ENCODE measurements around the gene RBX1.
A peak's percentile ranks its signal among the peaks of the same experiment; 100 is the strongest.
"Not testable (repeated sequence)": the region's sequence is repeated elsewhere in the genome, so short reads cannot be mapped to it uniquely, and the experiment has no call there.

The RBX1 gene

DNA sequence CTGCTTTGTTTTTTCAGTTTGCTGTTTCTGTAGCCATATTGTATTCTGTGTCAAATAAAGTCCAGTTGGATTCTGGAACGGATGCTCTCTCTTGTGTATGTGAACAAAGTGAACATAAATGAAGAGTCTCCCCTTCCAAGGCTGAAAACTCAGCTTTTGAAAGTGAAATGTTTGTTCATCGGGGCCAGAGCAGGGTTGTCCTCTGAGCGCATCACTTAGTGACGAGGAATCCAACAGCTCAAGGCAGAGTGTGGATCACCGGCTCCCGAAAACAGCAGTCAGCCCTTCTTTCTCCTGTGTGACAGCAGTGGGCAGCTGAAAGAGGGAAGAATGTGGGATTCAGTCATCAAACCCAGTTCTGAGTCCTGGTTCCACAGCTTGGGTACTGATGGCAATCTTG, 21.4 kb downstream of the RBX1 start:
- DNase-seq (ENCODE audit: low read depth) = no peak

DNA sequence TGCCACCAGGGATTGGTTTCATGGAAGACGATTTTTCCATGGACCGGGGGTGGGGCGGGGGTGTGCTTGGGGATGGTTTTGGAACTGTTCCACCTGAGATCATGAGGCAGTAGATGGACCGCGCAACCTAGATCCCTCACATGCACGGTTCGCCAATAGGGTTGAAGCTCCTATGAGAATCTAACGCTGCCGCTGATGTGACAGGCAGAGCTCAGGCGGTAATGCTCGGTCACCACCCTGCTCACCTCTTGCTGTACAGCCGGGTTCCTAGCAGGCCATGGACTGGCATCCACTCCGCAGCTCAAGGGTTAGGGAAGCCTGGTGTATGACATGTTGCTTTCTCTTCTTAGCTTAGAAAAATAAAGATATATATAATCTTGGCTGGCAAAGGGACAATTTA, 22.0 kb downstream of the RBX1 start:
- no peak for DNase-seq (ENCODE audit: low read depth)

DNA sequence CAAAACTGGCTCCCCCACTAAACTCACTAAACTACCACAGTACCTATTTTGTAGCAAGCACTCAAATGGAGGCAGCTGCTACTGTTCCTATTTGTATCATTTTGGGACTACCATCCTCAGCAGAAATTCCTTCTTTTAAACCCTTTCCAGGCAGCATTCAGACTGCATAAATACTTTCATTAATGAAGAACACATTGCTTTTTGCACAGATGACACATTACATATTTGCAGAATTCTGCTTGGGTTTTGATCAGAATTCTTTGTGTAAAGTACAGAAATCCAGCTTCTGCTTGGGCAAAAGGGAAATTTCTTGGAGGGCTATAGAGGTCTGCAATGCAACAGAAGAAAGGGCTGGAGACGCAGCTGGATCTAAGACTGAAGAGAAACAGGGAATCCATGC, 24.2 kb downstream of the RBX1 start:
- no peak for DNase-seq (ENCODE audit: low read depth)

DNA sequence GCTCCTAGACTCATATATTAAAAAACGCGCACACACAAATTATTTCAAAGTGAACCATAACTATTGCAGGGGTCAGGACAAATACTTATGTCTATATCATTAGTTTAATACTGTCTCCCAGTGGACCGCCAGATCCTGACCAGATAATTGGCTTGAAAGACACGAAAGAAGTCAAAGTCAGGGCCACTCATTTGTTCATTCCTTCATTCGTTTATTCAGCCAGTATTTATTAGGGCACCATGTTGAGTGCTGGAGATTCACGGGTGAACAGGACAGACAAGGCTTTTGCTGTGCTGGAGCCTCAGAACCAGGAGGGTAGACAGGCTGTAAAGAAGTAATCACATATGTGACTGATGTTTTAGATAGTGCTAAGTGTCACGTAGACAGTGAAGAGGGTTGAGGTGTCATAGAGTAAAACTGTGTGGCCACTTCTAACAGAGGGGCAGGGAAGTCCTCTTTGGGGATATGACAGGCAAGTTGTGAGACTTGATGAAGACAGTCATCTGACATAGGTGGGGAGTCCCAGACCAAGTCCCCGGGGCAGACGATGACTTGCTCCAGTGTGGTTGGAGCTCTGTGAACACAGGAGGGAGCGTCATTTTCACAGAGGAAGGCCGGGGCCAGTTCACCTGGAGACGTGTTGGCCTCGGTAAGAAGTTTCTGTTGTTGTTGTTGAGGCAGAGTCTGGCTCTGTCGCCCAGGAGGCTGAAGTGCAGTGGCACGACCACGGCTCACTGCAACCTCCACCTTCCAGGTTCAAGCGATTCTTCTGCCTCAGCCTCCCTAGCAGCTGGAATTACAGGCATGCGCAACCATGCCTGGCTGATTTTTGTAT, 25.9 kb downstream of the RBX1 start:
- no peak for DNase-seq (ENCODE audit: low read depth)

DNA sequence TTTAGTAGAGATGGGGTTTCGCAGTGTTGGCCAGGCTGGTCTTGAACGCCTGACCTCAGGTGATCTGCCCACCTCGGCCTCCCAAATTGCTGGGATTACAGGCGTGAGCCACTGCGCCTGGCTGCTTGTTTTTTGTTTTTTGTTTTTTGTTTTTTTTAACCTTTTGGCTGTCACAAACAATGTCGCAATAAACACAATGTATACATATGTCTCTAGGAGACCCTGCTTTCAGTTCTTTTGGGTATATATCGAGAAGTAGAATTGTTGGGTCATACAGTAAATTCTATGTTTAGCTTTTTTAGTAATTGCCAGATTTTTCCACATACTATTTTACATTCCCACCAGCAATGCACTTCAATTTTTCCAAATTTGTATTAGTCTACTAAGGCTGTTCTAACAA, 28.0 kb downstream of the RBX1 start:
- no peak for DNase-seq (ENCODE audit: low read depth)

DNA sequence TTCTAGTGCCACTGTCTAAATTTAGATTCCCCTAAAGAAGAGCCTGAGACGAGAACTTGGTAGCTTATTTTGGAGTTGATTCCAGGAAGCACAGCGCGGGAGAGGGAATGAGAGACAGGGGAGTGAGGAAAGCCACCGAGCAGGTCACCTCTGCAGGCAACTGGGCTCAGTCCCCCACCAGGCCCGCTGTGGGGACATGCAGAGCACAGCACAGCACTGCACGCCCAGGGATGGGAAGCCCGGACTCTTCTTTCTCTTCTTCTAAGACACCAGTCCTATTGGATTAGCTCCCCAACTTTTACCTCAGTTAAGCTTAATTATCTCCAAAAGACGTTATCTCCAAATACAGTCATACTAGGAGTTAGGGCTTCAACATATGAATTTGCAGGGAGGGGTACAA, 28.7 kb downstream of the RBX1 start:
- no peak for DNase-seq (ENCODE audit: low read depth)

DNA sequence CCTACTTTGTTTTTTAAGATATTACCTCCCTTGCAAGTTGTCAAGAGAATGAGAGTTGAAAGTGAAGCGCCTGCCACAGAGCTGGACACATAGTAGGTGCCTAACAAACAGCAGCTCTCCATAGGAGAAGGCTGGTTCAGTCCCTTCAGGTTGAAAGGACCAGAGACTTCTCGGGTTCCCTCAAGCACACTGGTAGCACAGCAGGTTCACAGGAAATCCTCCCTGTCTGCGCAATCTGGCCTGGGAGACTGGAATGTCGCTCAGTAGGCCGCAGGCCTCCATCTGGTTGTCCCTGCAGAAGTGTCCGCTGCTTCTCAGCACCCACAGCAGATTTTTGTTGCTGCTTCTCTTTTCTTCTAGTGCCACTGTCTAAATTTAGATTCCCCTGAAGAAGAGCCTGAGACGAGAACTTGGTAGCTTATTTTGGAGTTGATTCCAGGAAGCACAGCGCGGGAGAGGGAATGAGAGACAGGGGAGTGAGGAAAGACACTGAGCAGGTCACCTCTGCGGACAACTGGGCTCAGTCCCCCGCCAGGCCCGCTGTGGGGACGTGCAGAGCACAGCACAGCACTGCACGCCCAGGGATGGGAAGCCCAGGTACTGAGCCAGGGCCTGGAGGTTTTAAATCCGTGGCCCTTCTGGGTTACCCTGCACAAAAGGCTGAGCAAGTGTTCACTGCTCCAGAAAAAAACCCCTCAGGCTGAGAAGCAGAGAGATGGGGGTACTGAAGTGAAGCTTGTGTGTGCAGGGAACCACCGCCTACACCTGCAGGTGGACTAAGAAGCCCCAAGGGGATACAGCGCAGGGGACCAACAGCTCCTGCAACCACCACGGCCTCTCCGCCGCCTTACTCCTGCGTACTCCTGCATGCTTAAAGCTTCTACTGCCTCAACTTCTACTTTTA, 31.6 kb downstream of the RBX1 start:
- no peak for DNase-seq (ENCODE audit: low read depth)

DNA sequence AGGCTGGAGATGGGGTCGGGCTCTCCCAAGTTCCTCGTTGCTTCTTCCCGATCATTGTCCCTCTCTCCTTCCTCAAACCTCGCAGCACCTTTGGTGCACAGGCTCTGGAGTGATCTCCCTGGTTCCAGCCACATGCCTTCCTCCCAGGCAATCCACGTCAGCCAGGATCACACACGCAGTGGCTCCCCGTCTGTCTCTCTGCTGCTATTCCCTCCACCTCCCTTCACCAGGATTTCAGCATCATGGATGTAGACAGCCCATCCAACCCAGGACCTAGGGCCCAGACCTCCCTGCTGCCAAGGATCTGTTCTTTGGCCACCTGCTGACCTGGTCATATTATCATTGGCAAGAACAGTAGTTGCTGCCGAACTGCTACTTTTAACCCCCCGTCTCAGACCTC, 40.1 kb downstream of the RBX1 start:
- no peak for DNase-seq (ENCODE audit: low read depth)

DNA sequence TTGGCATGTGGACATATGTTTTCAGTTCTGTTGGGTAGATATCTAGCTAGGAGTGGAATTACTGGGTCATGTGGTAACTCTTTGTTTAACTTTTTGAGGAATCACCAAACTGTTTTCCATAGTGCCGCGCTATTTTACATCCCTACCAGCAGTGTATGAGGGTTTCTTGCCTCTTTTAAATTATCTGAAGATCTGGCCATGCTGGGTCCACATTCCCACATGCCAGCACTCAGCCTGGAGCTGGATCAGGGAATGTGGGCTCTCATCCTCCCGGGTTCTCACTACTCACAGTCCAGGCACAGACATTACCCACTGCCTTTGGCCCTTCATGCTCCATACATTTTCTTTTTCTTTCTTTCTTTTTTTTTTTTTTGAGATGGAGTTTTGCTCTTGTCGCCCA, 44.6 kb downstream of the RBX1 start:
- DNase-seq (ENCODE audit: low read depth) = no peak

DNA sequence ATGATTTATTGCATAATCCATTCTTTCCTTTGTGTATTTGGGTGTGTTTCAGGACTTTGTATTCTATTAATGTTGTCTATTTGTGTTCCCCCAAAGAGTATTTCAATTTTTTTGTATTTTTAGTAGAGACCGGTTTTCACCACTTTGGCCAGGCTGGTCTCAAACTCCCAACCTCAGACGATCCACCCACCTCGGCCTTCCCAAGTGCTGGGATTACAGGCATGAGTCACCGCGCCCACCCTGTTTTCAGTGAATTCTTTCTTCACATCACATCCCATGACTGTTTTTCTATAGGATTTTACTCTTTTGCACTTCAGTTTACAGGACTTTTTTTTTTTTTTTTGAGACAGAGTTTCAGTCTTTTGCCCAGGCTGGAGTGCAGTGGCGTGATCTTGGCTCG, 46.3 kb downstream of the RBX1 start:
- DNase-seq (ENCODE audit: low read depth) = no peak

DNA sequence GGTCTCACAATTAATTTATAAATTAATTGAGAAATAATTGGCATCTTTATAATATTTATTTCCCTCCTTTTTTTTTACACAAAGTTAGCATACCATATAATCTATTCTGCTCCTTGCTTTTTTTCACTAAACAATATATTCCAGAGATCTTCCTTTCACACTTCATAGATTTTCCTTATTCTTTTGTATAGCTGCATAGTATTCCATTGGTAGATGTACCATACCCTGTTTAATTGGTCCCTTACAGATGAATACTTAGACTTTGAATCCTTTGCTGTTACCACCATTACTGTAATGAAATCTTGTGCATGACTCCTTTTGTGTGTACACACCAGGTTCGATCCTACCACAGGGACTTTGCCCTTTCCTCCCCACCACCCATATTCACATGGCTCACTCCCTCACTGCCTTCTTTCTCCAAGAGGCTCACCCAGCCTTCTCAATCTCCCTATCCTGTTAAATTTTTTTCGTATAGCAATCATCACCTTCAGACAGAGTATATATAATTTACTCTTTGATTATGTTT, 48.9 kb downstream of the RBX1 start:
- DNase-seq (ENCODE audit: low read depth) = no peak

DNA sequence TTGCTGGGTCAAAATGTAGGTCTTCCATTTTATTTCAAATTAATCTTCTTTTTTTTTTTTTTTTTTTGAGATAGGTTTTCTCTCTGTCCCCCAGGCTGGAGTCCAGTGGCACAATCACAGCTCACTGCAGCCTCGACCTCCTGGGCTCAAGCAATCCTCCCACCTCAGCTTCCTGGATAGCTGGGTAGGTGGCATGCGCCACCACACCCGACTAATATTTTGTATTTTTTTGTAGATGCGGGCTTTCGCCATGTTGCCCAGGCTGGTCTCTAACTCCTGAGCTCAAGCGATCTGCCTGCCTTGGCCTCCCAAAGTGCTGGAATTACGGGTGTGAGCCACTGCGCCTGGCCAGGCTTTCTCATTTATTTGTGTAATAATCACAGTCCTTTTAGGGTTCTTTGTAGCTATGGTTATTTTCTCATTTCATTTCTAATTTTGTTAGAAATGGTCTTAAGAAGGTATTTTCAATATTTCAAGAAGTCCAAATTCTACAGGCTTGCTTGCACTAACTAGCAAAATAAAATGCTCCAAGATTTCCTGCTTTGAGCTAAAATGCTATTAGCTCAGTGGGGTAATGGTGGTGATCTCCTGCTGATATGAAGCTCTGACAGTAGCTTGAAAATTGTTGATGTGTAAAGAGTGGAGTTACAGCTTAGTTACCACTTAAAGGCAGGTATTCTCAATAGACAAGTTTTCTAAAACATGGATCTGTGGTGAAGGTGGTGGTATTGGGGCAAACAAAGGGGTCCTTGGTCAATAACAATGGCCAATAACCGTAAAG, 50.0 kb downstream of the RBX1 start:
- DNase-seq (ENCODE audit: low read depth) = no peak

DNA sequence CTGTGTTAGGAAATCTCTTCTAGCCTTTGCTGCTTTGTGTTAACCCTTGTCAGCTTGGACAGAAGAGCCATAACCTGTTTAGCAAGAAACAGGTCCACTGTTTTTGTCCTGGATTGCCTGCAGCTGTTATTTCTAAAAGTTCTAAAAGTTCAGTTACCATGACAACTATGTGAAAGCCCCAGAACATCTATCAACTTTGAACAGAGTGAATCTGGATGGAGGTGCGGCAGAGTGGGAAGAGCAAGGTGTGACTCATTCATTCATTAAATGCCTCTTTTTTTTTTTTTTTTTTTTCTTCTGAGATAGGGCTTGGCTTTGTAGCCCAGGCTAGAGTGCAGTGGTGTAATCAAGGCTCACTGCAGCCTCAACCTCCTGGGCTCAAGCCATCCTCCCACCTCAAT, 50.5 kb downstream of the RBX1 start:
- no peak for DNase-seq (ENCODE audit: low read depth)

DNA sequence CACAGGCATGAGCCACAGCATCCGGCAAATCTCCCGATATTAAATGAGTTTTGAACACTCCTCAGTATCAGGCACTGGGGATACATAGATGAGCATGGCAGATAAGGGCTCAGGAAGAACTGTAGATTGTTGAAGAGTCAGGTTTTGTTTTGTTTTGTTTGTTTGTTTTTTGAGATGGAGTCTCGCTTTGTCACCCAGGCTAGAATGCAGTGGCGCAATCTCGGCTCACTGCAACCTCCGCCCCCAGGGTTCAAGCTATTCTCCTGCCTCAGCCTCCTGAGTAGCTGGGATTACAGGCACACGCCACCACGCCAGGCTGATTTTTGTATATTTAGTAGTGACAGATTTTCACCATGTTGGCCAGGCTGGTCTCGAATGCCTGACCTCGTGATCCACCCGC, 51.2 kb downstream of the RBX1 start:
- not testable (repeated sequence) for DNase-seq (ENCODE audit: low read depth)

DNA sequence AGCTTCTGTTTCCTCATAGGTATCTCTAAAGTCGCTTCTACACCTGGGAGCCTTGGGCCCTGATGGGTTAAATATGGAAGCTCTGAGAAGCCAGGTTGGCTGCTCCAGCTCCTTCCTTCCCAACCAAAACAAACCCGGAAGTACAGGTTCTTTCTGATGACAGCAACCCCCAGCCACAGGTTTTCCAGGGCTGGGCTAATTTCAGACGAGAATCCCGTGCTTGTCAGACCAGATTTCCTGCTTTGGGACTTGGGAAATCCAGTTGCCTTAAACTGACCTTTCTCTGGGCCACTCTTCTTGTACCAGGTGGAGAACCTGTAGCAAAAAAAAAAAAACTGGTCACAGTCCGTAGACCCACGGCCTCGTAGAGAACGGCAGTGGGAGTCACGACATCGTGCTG, 51.9 kb downstream of the RBX1 start:
- DNase-seq (ENCODE audit: low read depth) = no peak

DNA sequence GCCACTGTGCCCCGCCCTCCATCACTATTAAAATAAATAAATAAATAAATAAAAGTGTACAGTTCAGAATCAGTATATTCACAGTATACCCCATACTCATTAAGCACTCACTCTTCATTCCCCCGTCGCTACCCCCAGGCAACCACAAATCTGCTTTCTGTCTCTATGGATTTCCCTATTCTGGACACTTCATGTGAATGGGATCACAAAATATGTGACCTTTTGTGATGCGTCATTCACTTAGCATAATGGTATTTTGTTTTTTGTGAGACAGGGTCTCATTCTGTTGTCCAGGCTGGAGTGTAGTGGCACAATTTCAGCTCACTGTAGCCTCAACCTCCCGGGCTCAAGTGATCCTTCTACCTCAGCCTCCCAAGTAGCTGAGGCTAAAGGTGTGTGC, 52.8 kb downstream of the RBX1 start:
- no peak for DNase-seq (ENCODE audit: low read depth)

DNA sequence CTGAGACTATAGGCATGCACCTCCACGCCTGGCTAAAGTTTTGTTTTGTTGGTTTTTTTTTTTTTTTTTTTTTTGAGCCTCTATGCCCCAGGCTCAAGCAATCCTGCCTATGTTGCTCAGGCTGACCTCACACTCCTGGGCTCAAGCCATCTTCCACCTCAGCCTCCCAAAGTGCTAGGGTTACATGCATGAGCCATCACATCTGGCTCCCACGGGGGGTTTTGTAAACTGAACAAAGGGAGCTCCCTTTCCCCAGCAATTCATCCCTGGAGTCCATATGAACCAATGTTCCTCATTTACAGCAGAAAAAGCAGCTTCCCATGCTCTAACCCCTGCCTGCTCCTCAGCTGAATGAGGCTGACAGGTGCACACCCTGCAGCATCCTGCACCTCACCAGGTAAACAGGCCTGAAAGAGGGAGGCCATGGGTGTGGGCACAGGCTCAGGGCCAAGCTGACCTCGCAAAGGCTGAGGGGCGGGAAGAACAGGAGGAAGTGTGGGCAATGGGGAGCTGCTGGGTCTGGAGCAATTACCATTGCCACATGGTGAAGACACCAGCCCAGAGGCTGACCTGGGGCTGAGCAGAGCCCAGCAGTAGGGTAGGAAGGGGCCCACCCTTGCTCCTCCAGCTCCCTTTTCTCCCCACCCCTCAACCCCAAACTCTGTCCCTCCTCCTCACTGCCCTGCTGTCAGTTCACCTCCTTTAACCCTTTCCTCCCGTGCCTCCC, 58.2 kb downstream of the RBX1 start:
- DNase-seq (ENCODE audit: low read depth) = no peak

DNA sequence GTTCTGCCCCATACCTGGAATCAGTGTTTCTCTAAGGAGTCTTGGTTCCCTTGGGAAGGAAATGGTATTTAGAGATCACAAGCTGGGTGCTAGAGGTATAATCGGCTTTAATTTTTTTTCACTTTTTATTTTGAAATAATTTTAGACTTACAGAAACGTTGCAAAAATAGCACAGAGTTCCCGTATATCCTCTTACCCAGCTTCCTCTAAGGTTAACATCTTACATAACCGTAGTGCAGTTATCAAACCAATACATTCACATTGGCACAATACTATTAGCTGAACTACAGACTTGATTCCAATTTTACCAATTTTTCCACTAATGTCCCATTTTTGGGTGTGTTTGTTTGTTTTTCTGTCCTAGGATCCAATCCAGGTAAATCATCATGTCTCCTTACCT, 63.8 kb downstream of the RBX1 start:
- no peak for DNase-seq (ENCODE audit: low read depth)

DNA sequence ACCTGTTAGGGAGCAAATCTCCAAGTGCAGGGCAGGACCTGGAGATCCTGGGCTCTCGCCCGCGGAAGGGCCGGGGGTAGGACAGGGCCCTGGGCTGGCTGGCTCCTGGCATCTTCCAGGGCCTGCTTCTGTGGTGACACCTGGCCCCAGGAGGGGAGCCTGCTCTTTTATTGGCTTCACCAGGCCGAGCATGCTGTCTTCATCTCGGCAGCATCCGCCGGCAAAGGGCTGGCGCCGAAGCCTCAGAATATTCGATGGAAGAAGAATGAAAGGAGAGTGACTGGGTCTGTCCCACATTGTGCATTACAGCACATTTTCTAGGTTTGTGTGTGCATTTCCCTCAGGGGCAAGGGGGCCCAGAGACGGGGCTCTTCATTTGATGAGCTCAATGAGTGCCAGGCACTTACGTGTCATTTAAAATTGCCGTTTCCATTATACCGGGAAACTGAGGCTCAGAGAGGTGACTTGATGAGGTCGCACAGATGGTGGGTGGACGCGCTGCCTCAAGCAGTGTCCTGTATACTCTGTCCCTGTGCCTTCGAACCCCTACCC, 70.0 kb downstream of the RBX1 start:
- DNase-seq (ENCODE audit: low read depth) = no peak

DNA sequence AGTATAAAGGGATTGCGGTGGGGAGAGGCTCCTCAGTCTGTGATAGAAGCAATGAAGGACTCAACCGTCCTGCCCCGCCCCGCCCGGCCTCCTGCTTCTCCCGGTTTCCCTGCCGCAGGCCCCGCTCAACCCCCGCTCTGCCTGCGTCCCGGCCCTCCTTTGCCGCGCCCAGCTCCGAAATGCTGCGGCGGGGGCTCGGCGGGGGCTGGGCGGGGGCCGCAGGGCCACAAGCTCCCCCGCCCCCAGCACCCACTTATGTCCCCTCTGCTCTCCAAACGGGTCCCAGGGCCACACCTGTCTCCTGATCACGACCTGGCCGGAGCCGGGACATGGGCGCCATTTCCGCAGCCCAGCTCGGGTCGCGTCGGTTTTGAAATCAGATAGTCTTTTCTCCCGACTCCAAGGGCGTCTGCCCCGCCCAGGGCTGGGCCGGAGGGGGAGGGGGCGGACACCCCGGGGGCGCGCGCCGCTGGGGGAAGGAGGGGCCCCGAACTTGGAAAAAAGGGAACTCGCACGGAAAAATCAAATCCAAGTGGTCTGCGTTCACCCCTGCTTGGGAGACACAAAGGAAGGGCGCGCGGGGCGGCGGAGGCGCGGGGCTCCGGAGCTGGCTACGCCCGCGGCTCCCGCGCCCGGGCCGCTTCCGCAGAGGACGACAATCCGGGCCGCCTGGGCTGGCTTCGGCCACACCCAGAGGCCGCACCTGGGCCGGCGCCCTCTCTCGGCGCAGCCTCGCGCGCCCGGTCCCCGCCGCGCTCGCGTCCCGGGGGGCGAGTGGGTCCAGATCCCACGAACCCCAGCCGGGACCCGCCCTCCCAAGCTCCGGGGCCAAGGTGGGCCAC, 70.7 kb downstream of the RBX1 start:
- DNase-seq (ENCODE audit: low read depth) = peak; percentile 35
